K562 (cell line): ENCODE measurements around the gene DNAJC8.

ENCODE experiments used
- NR4A1 ChIP-seq, 2 experiments: fragments of 250-450 bp in 1 of 2; fragments of 450-650 bp in 1 of 2; sonication (Bioruptor Pico) in 1 of 2; IDR thresholded peaks; 2 replicates each; pipeline versions ENCODE4 v1.4.0 to v1.6.1; 2016 to 2020; ENCODE audit warnings: mild to moderate bottlenecking in 2 of 2, missing compliant biosample characterization in 1 of 2, missing genetic modification characterization in 1 of 2, moderate library complexity in 1 of 2
- YY1 ChIP-seq, 3 experiments: IDR thresholded peaks; 2 replicates each; pipeline ENCODE4 v1.6.1; 2011; ENCODE audit warnings: low read length in 2 of 3, mild to moderate bottlenecking in 2 of 3, moderate library complexity in 2 of 3, borderline replicate concordance in 1 of 3, control low read depth in 1 of 3, low read depth in 1 of 3; ENCODE audit not compliant: insufficient read depth in 3 of 3, insufficient replicate concordance in 2 of 3, control insufficient read depth in 1 of 3, insufficient read length in 1 of 3; ENCODE audit errors: extremely low read depth in 1 of 3
- ZNF699 ChIP-seq: fragments of 250-450 bp; sonication (Bioruptor Pico); IDR thresholded peaks from 2 replicates; pipeline ENCODE4 v1.8.0; 2021; ENCODE audit warnings: mild to moderate bottlenecking, moderate library complexity; ENCODE audit not compliant: insufficient replicate concordance
- TF ChIP-seq, protein P1 (sequence below): fragments of 450-650 bp; IDR thresholded peaks from 2 replicates; pipeline ENCODE4 v1.7.1; 2018; ENCODE audit warnings: mild to moderate bottlenecking, low read depth; ENCODE audit not compliant: partially characterized antibody

DNA sequence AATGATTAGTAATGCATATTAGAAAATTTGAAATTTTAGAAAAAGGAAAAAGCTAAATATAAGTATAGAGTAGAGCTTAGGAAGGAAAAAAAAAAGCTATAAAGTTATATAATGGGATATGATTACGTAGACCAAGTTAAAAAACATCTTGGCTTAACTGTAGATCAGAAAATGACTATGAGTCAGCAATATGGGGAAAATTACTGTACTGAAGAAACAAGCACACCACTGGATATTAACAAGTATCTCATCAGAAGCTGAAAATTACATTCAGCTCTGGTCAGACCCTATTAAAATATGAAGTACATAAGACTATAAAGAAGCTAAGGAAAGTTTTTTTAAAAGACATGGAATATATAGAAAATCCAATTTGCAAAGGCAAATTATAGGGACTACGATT, 19.5 kb downstream of the DNAJC8 start:
- TF ChIP-seq NR4A1 (CRISPR knock-in tag; IDR thresholded peaks at IDR 0.05) (no peak), NR4A1 (tag; IDR thresholded peaks at IDR 0.05) (no peak), ZNF699 (CRISPR knock-in tag) (no peak), YY1 (IDR thresholded peaks at IDR 0.05; ENCODE audit: borderline replicate concordance in 1 of 3, control insufficient read depth in 1 of 3, extremely low read depth in 1 of 3, insufficient read depth in 3 of 3, insufficient read length in 1 of 3, insufficient replicate concordance in 2 of 3, low read depth in 1 of 3, low read length in 2 of 3) (no peak)
- TF ChIP-seq, protein P1, sequence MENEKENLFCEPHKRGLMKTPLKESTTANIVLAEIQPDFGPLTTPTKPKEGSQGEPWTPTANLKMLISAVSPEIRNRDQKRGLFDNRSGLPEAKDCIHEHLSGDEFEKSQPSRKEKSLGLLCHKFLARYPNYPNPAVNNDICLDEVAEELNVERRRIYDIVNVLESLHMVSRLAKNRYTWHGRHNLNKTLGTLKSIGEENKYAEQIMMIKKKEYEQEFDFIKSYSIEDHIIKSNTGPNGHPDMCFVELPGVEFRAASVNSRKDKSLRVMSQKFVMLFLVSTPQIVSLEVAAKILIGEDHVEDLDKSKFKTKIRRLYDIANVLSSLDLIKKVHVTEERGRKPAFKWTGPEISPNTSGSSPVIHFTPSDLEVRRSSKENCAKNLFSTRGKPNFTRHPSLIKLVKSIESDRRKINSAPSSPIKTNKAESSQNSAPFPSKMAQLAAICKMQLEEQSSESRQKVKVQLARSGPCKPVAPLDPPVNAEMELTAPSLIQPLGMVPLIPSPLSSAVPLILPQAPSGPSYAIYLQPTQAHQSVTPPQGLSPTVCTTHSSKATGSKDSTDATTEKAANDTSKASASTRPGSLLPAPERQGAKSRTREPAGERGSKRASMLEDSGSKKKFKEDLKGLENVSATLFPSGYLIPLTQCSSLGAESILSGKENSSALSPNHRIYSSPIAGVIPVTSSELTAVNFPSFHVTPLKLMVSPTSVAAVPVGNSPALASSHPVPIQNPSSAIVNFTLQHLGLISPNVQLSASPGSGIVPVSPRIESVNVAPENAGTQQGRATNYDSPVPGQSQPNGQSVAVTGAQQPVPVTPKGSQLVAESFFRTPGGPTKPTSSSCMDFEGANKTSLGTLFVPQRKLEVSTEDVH, result no peak
